ENCODE results near the gene DNAI2.

The DNAI2 gene

GRCh38 chr17:74270333-74270732, 3.7 kb upstream of the DNAI2 start:
- TF ChIP-seq NFIC (IDR thresholded peaks at IDR 0.05) = no peak
- TF ChIP-seq ZBTB7A (IDR thresholded peaks at IDR 0.05; ENCODE audit: low read depth) = no peak
- TF ChIP-seq EGR1 (IDR thresholded peaks at IDR 0.05) = no peak

GRCh38 chr17:74271281-74271680, 2.8 kb upstream of the DNAI2 start:
- TF ChIP-seq ZBTB7A (IDR thresholded peaks at IDR 0.05; ENCODE audit: low read depth) = no peak
- no peak for TF ChIP-seq EP300 (IDR thresholded peaks at IDR 0.05; ENCODE audit: borderline replicate concordance)
- TF ChIP-seq EGR1 (IDR thresholded peaks at IDR 0.05) = no peak
- no peak for TF ChIP-seq FOXM1 (IDR thresholded peaks at IDR 0.05; ENCODE audit: borderline replicate concordance, low read depth)
- TF ChIP-seq TAF1 (IDR thresholded peaks at IDR 0.05; ENCODE audit: low read depth) = no peak
- TF ChIP-seq USF1 (IDR thresholded peaks at IDR 0.05) = no peak
- TF ChIP-seq YY1 (IDR thresholded peaks at IDR 0.05; ENCODE audit: low read depth) = no peak
- no peak for TF ChIP-seq CREB1 (IDR thresholded peaks at IDR 0.05; ENCODE audit: low read depth)
- no peak for TF ChIP-seq MAX (IDR thresholded peaks at IDR 0.05)
- TF ChIP-seq CEBPB (IDR thresholded peaks at IDR 0.05) = no peak
- no peak for TF ChIP-seq RAD21 (IDR thresholded peaks at IDR 0.05; ENCODE audit: low read depth)
- TF ChIP-seq NFIC (IDR thresholded peaks at IDR 0.05) = no peak
- no peak for TF ChIP-seq TEAD4 (IDR thresholded peaks at IDR 0.05)

- TF ChIP-seq NFIC (IDR thresholded peaks at IDR 0.05) = no peak
- TF ChIP-seq FOXM1 (IDR thresholded peaks at IDR 0.05; ENCODE audit: borderline replicate concordance, low read depth) = no peak
- TF ChIP-seq REST (IDR thresholded peaks at IDR 0.05; ENCODE audit: low read depth) = no peak
- TF ChIP-seq USF1 (IDR thresholded peaks at IDR 0.05) = no peak
- no peak for TF ChIP-seq ZBTB7A (IDR thresholded peaks at IDR 0.05; ENCODE audit: low read depth)
These were observed 2.0 kb upstream of the DNAI2 start for GRCh38 chr17:74271901-74272561.

- TF ChIP-seq MAX (IDR thresholded peaks at IDR 0.05) (no peak), TCF12 (IDR thresholded peaks at IDR 0.05; ENCODE audit: low read depth) (no peak)
These were observed 1.3 kb upstream of the DNAI2 start for GRCh38 chr17:74272731-74273201.

- TF ChIP-seq EGR1 (IDR thresholded peaks at IDR 0.05) (no peak), TCF12 (IDR thresholded peaks at IDR 0.05; ENCODE audit: low read depth) (no peak), CEBPB (IDR thresholded peaks at IDR 0.05) (no peak), CREB1 (IDR thresholded peaks at IDR 0.05; ENCODE audit: low read depth) (no peak), TEAD4 (IDR thresholded peaks at IDR 0.05) (no peak), TAF1 (IDR thresholded peaks at IDR 0.05; ENCODE audit: low read depth) (no peak), USF1 (IDR thresholded peaks at IDR 0.05) (no peak), REST (IDR thresholded peaks at IDR 0.05; ENCODE audit: low read depth) (no peak), EP300 (IDR thresholded peaks at IDR 0.05; ENCODE audit: borderline replicate concordance) (no peak), YY1 (IDR thresholded peaks at IDR 0.05; ENCODE audit: low read depth) (no peak), ZBTB7A (IDR thresholded peaks at IDR 0.05; ENCODE audit: low read depth) (no peak), MAX (IDR thresholded peaks at IDR 0.05) (no peak), FOXM1 (IDR thresholded peaks at IDR 0.05; ENCODE audit: borderline replicate concordance, low read depth) (no peak), RAD21 (IDR thresholded peaks at IDR 0.05; ENCODE audit: low read depth) (no peak), NFIC (IDR thresholded peaks at IDR 0.05) (no peak)
These were observed 791 bp downstream of the DNAI2 start for GRCh38 chr17:74274709-74275340.

Measured in Ishikawa (cell line).